HG03045 (cell line): Measurements from ENCODE around the gene PTPRS.

Experiments used
- ATAC-seq: cut with Tn5 transposase; IDR thresholded peaks from one replicate; pipeline ENCODE4 v1.9.1; 2021; ENCODE audit warnings: mild to moderate bottlenecking, moderate library complexity; ENCODE audit not compliant: unreplicated experiment

PTPRS gene

GRCh38 chr19:5355693-5356092, 15.1 kb upstream of the PTPRS start:
- no peak for ATAC-seq

- ATAC-seq = no peak
Observed at GRCh38 chr19:5355076-5355475, 14.5 kb upstream of the PTPRS start.

- no peak for ATAC-seq
Observed at GRCh38 chr19:5354403-5354802, 13.8 kb upstream of the PTPRS start.

DNA sequence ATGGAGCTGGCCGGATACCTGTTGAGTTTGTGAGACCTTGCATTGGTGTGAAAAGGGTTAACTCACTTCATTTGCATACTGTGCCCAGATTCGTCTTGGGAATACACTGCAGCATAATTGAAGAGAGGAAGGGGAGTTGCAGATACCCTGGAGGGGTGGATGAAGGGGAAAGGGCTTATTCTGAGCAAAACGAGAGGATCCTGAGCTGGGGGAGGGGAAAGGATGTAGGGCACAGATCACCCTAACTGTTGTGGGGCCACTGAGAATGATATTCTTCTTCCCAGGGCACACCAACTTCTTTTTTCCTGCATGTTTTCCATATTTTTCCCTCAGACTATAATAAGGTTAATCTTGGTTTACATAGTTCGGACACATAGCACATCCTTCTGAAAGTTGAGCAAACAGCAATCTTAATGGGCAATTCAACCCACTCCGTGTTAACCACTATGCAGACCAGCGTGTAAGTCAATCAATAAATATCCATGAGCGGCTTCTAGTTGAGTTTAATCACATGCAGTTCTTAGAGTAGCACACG, 11.7 kb upstream of the PTPRS start:
- no peak for ATAC-seq

DNA sequence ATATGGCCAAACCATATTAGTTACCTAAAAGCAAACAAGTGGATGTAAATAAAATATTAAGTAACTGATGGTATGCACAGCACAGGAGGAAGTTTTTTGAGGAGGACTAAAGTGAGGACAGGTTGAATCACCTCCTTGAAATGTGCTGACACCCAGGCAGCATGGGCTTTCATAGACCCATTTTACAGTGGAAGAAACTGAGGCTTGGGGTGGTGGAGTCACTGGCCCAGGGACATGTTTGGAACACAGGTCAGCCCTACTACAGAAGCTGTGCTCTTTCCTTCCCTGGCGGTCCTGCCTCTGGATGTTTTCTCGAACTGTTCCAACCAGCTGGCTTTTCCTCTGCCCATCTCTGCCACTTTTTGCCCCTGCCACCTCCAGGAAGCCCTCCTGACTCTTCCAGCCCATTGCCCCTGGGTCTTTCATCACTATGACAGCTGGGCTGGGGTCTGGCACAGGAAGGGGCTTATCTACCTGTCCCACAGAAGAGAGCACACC, 11.2 kb upstream of the PTPRS start:
- ATAC-seq = no peak

DNA sequence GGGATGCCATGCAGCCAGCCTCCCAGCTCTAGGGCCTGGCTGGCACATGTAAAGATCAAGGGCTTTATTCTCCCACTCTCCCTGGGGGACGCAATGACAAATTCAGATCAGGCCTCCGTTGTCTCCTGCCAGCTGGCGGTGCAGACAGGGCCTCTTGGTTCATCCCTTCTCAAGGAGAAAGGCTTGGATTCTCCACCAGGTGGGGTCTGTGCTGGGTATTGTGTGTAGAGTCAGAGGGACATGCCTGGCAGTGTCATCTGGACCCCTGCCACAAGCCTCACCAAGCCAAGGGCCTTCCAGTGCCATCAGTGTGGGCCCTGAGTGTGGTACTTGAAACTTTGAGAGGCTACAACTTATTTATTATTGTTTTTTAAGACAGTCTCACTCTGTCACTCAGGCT, 8.4 kb upstream of the PTPRS start:
- no peak for ATAC-seq

- no peak for ATAC-seq
Observed at GRCh38 chr19:5345895-5346386, 5.3 kb upstream of the PTPRS start.

- no peak for ATAC-seq
Observed at GRCh38 chr19:5343848-5344247, 3.2 kb upstream of the PTPRS start.

GRCh38 chr19:5342573-5343201, 2.1 kb upstream of the PTPRS start:
- ATAC-seq = no peak

GRCh38 chr19:5341981-5342380, 1.4 kb upstream of the PTPRS start:
- no peak for ATAC-seq

- no peak for ATAC-seq
Observed at GRCh38 chr19:5341448-5341820, 822 bp upstream of the PTPRS start.

DNA sequence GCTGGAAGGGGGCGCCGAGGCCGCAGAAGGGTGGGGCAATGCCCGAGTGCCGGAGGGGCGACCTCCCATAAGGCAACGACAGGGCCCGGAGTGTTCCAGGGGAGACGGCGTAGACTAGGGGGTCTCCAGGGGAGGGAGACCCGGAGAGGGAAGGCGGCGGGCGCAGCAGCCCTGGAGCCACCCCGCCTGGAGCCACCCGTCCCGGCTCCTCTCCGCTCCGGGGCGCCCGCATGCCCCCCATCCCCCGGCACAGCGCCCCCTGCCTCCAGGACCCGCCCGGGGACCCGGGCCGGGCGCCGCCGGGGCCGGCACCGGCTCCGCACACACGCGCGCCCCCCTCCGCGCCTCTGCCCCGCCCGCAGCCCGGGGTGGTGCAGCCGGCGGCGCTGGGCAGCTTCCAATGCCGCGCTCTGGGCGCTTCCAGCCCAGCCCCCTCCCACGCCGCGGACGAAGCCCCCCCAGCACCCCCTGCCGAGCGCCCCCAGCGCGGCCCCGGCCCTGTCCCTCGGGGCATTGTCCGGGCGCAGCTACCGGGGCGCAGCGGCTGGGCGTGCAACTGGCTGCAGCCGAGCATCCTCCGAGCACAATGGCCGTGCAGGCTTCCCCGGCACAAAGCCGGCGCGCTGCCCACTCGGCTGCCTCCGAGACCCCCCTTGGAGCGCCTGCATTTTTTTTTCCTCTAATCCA, 519 bp downstream of the PTPRS start:
- no peak for ATAC-seq

GRCh38 chr19:5339198-5339949, 1.2 kb downstream of the PTPRS start:
- ATAC-seq = no peak

DNA sequence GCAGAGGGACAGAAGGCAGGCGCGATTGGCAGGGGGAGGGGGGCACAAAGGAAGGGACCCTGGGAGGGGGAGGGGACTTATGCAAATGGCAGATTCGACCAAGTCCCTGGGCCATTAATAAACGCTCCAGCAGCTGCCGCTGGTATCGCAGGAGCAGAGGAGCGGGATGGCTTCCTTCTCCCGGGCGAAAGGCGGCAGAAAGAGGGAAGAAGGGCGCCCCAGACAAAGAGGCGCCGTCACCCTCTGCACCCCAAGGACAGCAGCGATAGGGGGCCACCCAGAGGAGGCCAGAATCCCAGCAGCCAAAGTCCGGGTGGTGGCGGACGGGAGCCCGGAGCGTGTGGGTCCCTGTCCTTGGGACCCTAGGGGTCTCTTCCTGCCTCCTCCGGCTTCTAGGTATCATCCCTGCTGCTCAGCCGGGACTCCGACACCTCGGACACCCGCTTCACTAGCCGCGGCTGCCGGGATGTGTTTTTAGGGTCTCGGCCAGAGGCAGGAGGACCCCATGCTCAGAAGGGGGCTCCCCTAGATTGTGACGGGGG, 1.9 kb downstream of the PTPRS start:
- ATAC-seq = no peak

DNA sequence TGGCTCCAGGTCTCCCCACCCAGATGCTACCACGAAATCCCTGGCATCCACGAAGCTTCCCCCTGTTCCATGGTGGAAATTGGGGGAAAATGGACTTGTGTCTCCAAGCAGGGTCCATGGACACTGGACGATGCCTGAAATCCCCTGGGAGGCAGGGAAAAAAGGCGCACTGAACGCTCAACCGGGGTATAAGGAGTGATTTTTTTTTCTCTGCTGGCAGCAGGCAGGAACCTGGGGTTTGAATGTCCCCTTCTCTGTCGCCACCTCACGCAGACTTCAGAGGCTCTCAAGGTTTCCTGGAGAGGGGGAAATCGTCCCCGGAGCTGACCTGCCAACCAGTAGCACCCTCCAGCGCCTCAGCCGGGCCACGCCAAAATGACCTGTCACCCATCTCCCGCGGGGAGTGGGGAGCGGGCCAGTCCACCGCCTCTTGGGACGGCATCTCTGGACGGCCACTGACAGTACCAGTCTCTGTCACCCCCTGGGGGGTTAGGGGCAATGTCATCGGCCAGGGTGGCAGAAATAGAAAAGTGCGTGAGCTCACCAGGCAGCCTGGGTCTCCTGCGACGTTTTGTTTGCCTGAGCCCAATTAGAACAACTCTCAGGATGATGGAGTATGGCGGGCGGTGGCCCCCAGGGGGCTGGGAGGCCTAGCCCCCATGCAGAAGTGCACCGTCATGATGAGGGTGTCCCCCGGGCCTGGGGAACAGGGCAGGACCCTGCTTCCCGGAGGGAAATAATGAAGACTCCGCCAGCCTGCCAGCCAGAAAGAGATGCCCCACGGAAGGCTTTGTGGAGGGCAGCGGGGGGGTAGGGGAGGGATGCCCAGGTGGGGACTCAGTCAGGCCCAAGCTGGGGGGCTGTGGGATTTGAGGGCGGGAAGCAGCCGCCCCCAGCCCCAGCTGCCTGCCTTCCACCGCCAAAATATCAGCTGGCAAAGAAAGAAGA, 2.6 kb downstream of the PTPRS start:
- ATAC-seq = no peak

DNA sequence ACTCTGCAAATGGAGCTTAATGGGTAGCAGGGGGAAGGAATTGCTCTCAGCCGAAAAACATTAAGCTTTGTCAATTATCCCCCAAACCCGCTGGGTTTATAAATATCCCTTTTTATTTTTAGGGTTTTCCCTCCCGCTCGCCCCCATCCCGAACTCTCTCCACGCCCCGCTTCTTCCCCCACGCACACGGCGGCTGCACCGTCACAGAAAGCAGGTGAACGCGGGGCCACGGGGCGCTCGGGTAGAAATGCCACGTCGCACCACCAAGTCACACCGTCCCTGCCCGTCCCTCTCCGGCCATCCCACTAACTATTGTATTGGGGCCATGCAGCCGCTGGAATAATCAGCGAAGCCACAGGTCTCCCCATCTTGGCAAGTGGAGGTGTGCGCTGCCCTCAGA, 3.5 kb downstream of the PTPRS start:
- no peak for ATAC-seq

DNA sequence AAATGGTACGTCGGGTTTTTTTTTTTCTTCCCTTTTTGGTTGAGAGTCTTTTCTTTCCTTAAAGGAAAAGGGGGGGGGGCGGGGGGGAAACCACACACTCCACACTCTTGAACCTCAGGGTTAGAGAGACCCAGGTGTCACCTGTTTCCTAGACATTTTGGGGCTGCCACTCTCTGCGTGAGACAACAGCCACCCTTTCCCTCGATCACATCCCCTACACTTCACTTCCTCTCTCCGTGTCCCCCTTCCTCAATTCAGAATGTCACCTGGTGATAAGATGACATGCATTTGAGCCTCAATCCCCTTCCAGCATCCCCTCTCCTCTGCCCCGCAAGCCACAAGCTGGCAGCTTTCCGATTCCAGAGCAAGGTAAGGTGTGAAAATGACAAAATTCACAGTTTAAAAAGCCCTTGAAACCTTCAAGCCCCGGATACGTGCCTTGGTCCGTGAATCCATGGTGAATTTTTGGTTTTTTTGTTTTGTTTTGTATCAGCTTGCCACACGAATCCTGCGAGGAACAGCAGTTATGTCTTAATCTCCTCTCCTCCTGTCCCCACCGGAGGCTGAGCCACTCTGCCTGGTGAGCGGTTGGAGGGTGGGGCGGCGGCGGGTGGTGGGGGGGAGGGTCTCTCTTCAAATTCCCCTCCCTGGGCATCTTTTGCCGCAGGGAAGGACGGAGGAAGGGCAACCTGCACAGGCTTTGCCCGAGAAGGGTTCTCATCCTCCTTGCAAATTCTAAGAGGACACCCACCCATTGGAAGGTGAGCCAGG, 4.2 kb downstream of the PTPRS start:
- no peak for ATAC-seq

DNA sequence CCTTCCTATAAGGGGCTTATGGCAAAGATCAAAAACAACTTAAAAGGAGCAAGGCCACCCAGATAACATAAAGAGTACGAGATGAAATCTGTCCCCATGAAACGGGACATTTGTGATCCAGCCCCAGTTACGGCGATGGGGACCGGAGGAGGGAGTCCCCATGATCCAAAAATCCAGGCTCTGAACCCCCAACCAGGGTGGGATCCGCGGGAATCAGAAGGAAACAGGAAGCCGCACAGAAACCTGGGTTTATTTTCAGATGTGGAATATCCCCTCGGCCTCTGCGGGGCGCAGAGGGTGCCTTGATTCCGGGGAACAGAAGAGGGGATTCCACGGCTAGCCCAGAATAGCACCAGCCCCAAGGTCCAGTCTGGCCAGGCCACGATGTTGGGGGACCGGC, 5.0 kb downstream of the PTPRS start:
- ATAC-seq = no peak

DNA sequence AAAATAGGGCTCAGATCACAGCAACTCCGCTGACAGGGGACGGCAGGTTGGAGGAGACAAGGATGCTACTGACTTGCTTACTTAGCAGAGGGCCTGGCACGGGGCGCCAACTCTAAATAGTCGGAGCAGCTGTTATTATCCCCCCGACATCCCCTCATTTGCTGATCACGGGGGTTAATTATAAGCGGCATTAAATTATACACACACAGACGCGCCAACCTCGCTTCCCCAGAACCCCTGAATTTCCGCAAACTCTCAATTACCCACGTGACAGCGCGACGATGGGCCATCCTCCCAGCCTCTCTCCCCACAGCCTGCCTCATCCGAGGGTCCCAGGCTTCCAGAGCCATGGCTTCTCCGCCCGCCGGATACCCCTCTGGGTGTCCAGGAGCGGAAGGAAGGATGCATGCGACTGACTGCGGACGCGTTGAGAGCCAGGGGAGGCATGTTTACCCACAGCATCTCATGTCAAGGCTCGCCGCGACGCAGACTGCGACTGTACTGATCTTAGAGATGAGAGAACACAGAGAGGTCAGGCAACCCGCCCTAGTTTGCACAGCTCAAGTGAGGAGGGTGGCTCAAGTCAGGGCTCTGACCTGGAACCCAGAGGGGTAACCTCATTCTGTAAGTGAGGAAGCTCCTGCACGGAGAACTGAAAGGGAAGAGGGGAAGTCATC, 5.7 kb downstream of the PTPRS start:
- ATAC-seq = no peak
